ENCODE measurements around the gene CXCL17. TPM values are rescaled to one million over a fixed set of nuclear protein-coding genes. Genes with fewer than 3 reads are reported as not detected.

The CXCL17 gene
- total and polyA plus RNA-seq, 10 donors, result 0.11 to 0.19 (median 0.12) TPM; not detected in 7

- intact Hi-C loops (cut with DNase I; ENCODE audit: low total_unique reads), result no loop called here
- Histone ChIP-seq H3K27ac (no peak overlapping the region), H3K36me3 (no peaks in the 10 kb centered on the region), H3K27me3 (replicated peaks in 1 of 7) (no peaks in the 10 kb centered on the region), H3K4me3 (no peak overlapping the region), H3K9me3 (no peaks in the 10 kb centered on the region), H3K4me1 (peaks cover 5 to 23% (median 16%) of the 10 kb centered on the region in 6 donors)
- DNase-seq, result no peak
- TF ChIP-seq POLR2AphosphoS5 (IDR thresholded peaks at IDR 0.05) (no peak), CTCF (IDR thresholded peaks at IDR 0.05 in 8 of 11, conservative IDR thresholded peaks at IDR 0.05 in 3 of 11) (no peak), POLR2A (IDR thresholded peaks at IDR 0.05) (no peak)
- 91 to 99% (median 97%) methylated on average over 2 of the region's 2 CpGs for WGBS, 5 donors
Observed at GRCh38 chr19:42477117-42477516, 34.4 kb upstream of the CXCL17 start.

GRCh38 chr19:42475366-42475765, 32.6 kb upstream of the CXCL17 start:
- Histone ChIP-seq H3K27me3 (replicated peaks in 1 of 7) (no peaks in the 10 kb centered on the region), H3K9me3 (no peaks in the 10 kb centered on the region), H3K27ac (no peak overlapping the region), H3K36me3 (no peaks in the 10 kb centered on the region), H3K4me3 (no peak overlapping the region), H3K4me1 (peaks cover 0 to 10% (median 4%) of the 10 kb centered on the region in 6 donors)
- 82 to 95% (median 92%) methylated on average over 3 to 4 of the region's 4 CpGs for whole genome bisulfite sequencing, 5 donors
- DNase-seq, result no peak
- no peak for TF ChIP-seq CTCF (IDR thresholded peaks at IDR 0.05 in 8 of 11, conservative IDR thresholded peaks at IDR 0.05 in 3 of 11)
- TF ChIP-seq POLR2A (IDR thresholded peaks at IDR 0.05), result no peak
- no peak for TF ChIP-seq POLR2AphosphoS5 (IDR thresholded peaks at IDR 0.05)
- intact Hi-C loops (cut with DNase I; ENCODE audit: low total_unique reads), result no loop called here

- no peaks in the 10 kb centered on the region for H3K9me3 ChIP-seq
- 83 to 94% (median 86%) methylated on average over 4 of the region's 4 CpGs for WGBS, 5 donors
- TF ChIP-seq CTCF (IDR thresholded peaks at IDR 0.05 in 8 of 11, conservative IDR thresholded peaks at IDR 0.05 in 3 of 11), result no peak
- no peak for TF ChIP-seq POLR2A (IDR thresholded peaks at IDR 0.05)
- no peak for TF ChIP-seq POLR2AphosphoS5 (IDR thresholded peaks at IDR 0.05)
- H3K4me3 ChIP-seq, result no peak overlapping the region
- no peaks in the 10 kb centered on the region for H3K27me3 ChIP-seq (replicated peaks in 1 of 7)
- H3K27ac ChIP-seq, result no peak overlapping the region
- H3K36me3 ChIP-seq, result no peaks in the 10 kb centered on the region
- intact Hi-C loops (cut with DNase I; ENCODE audit: low total_unique reads), result no loop called here
- no peak for DNase-seq
- H3K4me1 ChIP-seq, result peaks cover 0 to 10% (median 5%) of the 10 kb centered on the region in 6 donors
Observed at GRCh38 chr19:42474743-42475142, 32.0 kb upstream of the CXCL17 start.

GRCh38 chr19:42473686-42474085, 30.9 kb upstream of the CXCL17 start:
- intact Hi-C loops (cut with DNase I; ENCODE audit: low total_unique reads), result no loop called here
- Histone ChIP-seq H3K4me1 (peaks cover 0 to 18% (median 11%) of the 10 kb centered on the region in 6 donors), H3K27ac (no peak overlapping the region), H3K36me3 (no peaks in the 10 kb centered on the region), H3K27me3 (replicated peaks in 1 of 7) (no peaks in the 10 kb centered on the region), H3K4me3 (no peak overlapping the region), H3K9me3 (no peaks in the 10 kb centered on the region)
- TF ChIP-seq CTCF (IDR thresholded peaks at IDR 0.05 in 8 of 11, conservative IDR thresholded peaks at IDR 0.05 in 3 of 11) (no peak), POLR2A (IDR thresholded peaks at IDR 0.05) (no peak), POLR2AphosphoS5 (IDR thresholded peaks at IDR 0.05) (no peak)
- DNase-seq, result no peak
- WGBS, 5 donors, result 80 to 85% (median 82%) methylated on average over 6 of the region's 6 CpGs
